ENCODE results near the gene RRP36.
"Not testable (repeated sequence)": the region's sequence is repeated elsewhere in the genome, so short reads cannot be mapped to it uniquely, and the experiment has no call there.

RRP36 gene

GRCh38 chr6:43036712-43037111 lies 15.3 kb downstream of the RRP36 start:
- in situ Hi-C loops (cut with MboI; ENCODE audit: low sequenced_read_pairs): no loop called here

GRCh38 chr6:43037197-43037596 lies 15.8 kb downstream of the RRP36 start:
- in situ Hi-C loops (cut with MboI; ENCODE audit: low sequenced_read_pairs): no loop called here

- in situ Hi-C loops (cut with MboI; ENCODE audit: low sequenced_read_pairs): no loop called here
These were observed 16.3 kb downstream of the RRP36 start for GRCh38 chr6:43037706-43038105.

GRCh38 chr6:43038727-43039126 lies 17.3 kb downstream of the RRP36 start:
- in situ Hi-C loops (cut with MboI; ENCODE audit: low sequenced_read_pairs): no loop called here

- in situ Hi-C loops (cut with MboI; ENCODE audit: low sequenced_read_pairs): no loop called here
These were observed 19.3 kb downstream of the RRP36 start for GRCh38 chr6:43040542-43041257.

- in situ Hi-C loops (cut with MboI; ENCODE audit: low sequenced_read_pairs): not testable (repeated sequence)
These were observed 20.1 kb downstream of the RRP36 start for GRCh38 chr6:43041475-43041874.

GRCh38 chr6:43043310-43043709 lies 21.9 kb downstream of the RRP36 start:
- in situ Hi-C loops (cut with MboI; ENCODE audit: low sequenced_read_pairs): no loop called here

- in situ Hi-C loops (cut with MboI; ENCODE audit: low sequenced_read_pairs): no loop called here
These were observed 24.0 kb downstream of the RRP36 start for GRCh38 chr6:43045371-43045930.

- in situ Hi-C loops (cut with MboI; ENCODE audit: low sequenced_read_pairs): no loop called here
These were observed 26.6 kb downstream of the RRP36 start for GRCh38 chr6:43047998-43048397.

- in situ Hi-C loops (cut with MboI; ENCODE audit: low sequenced_read_pairs): no loop called here
These were observed 29.6 kb downstream of the RRP36 start for GRCh38 chr6:43050981-43051380.

GRCh38 chr6:43052225-43052841 lies 30.9 kb downstream of the RRP36 start:
- in situ Hi-C loops (cut with MboI; ENCODE audit: low sequenced_read_pairs): no loop called here

GRCh38 chr6:43052842-43053544 lies 31.6 kb downstream of the RRP36 start:
- in situ Hi-C loops (cut with MboI; ENCODE audit: low sequenced_read_pairs): no loop called here

GRCh38 chr6:43053545-43054205 lies 32.3 kb downstream of the RRP36 start, which contains the start of gene CUL7:
TSS of gene CUL7 (minus strand) at chr6:43053851. CDS start at chr6:43052788, 1,063 bp downstream.
- in situ Hi-C loops (cut with MboI; ENCODE audit: low sequenced_read_pairs): no loop called here

GRCh38 chr6:43054206-43054943 lies 33.0 kb downstream of the RRP36 start:
- in situ Hi-C loops (cut with MboI; ENCODE audit: low sequenced_read_pairs): no loop called here

- in situ Hi-C loops (cut with MboI; ENCODE audit: low sequenced_read_pairs): no loop called here
These were observed 34.5 kb downstream of the RRP36 start for GRCh38 chr6:43055966-43056365.

- in situ Hi-C loops (cut with MboI; ENCODE audit: low sequenced_read_pairs): no loop called here
These were observed 37.1 kb downstream of the RRP36 start for GRCh38 chr6:43058531-43058930.

- in situ Hi-C loops (cut with MboI; ENCODE audit: low sequenced_read_pairs): loop anchor here (10.0 kb wide), 1 partner anchor 85 kb away; no protein-coding TSS in a partner anchor
These were observed 38.0 kb downstream of the RRP36 start, which contains the start of the genes KLC4 and MRPL2 for GRCh38 chr6:43059168-43060033. TSS of gene KLC4 (plus strand) at chr6:43059631. CDS start at chr6:43061336, 1,705 bp downstream. TSS of gene MRPL2 (minus strand) at chr6:43059434. CDS start at chr6:43059381, 53 bp downstream.

GRCh38 chr6:43060034-43060754 lies 38.8 kb downstream of the RRP36 start:
- in situ Hi-C loops (cut with MboI; ENCODE audit: low sequenced_read_pairs): loop anchor here (10.0 kb wide), 1 partner anchor 85 kb away; no protein-coding TSS in a partner anchor

Measured in HL-60/S4 treated with phorbol 12-myristate 13-acetate at 8.2 ng/mL for 4 days and 3 days (cell line).